Stimulated activated CD8-positive, alpha-beta memory T cell treated with anti-CD3 and anti-CD28 coated beads, Interleukin-15, amount 100 ng/mL, for 4 hours (primary cell): ENCODE results near the gene SYT6.

ENCODE experiments used
- DNase-seq, 2 donors: peaks; one replicate each; pipeline ENCODE4 v3.0.0-alpha.2; 2020; ENCODE audit warnings: low read depth in 2 of 2

Gene SYT6

DNA sequence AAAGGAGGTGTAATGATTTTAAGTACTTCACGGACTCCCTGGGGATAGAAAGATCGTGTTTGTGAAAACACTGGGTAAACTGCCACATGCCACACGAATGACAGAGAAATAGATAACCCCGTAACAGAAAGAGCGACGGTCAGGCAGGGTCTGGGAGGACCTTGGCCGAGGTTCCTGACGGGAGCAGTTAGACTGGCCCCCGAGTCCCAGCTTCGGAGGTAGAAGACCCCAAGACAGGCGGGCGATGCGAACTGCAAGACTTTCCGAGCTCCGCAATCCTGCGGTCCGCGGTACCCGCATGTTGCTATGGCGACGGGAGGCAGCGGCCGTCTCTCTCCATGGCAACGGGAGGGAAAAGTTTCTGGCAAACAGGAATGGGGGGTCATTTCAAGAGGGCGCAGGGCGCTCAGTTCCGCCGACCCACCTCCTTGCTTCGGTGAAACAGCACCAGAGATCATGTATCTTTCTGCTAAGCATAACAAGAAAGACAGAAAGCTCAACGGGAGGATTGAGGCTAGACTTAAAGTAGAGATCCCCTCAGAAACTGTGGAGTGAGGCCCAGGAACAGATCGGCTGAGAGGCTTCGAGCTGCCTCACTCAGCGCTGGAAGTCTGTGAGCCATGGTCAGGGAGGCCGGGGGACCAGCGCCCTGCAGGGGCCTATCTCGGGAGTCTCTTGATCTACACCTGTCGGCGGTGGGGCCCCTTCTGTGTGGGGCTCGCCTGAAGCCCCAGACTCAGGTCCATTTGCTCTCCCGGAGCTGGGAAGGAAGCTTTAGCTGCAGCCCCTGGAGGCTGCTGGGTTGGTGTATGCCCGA is 685 bp upstream of the SYT6 start:
- no peak for DNase-seq

DNA sequence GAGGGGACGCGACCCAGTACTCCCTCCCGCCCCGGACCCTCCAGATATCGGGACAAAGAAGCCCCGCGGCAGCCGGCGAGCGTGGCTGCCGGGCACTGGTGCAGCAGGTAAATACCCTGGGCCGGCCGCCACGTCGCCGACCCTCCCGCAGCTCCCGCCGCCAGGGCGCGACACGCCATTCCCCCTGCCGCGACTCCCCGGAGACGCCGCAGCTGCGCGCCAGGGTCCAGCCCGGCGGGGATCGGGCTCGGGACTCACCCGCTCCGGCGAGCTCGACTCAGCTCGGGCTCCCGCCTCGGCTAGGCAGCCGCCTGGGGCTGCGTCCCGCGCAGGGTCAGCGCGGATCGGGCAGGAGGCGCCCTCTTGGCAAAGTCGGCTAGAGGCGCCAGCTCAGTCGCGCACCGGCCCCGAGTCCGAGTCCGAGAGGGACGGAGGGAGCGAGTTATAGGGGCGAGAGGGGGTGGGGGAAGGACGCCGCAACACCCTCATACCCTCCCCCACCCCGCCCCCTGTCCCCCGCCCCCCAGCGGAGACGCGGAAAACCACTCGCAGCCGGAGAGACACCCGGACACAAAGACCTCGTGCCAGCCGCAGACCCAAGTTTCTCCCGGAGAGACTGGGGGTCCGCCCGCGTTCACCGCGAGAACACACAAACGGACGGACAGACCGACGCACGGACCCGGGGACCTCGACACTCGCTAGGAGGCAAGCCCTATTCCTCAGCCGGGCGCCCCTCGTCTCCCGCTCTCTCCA is 985 bp downstream of the SYT6 start:
- no peak for DNase-seq

DNA sequence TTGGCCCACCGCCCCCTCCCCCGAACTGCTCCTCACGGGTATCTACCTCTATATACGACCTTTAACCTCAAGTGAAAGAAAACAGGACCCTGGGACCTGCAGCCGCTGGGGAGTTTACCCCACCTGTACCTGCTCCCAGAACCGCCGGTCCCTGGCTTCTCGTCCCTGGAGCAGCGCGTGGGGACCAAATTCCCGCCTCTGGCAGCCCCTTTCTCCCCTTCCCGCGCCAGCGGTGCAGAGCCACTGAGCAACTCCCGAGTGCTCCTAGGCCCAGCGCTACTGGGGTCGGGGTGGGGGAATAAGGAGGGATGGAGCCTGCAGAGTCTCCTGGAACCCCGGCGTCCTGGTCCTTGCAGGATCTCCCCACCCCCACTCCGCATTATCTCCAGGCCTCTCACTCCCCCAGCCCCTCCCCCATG is 1.6 kb downstream of the SYT6 start:
- no peak for DNase-seq

DNA sequence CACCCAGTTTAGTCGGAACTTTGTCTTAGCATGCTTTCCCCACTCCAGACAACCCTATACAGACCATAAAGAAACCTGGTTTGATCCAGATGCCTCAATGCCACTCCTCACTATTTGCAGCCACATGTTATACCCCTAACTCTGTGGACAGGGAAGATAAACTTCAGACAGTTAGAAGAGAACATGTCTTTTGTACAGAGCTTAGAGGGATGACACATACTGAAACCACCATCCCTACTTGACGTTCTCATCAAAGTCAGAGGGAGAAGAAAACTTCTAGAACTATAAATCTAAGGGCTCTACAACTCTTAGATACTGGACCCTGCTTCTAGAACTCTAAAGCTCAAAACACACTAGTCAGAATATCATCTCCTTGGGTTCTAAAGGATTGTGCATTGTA is 3.7 kb downstream of the SYT6 start:
- DNase-seq, result no peak

DNA sequence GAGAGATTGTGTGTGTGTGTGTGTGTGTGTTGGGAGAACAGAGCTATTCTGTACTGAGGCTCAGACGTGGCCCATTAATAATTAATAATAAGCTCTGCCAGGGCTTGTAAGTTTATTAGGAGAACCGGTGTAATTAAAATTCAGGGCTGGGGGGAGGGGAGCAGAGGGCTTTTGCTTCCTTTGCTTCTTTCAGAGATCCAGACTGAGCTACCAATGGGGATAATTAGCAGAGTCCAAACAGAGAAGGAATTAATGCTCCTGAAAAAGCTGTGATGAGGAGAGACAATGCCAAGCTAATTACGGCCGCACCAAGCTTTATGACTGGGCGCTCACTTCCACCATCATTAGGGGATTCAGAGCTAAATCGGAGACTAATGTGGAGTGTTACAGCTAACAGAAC is 4.5 kb downstream of the SYT6 start:
- no peak for DNase-seq

DNA sequence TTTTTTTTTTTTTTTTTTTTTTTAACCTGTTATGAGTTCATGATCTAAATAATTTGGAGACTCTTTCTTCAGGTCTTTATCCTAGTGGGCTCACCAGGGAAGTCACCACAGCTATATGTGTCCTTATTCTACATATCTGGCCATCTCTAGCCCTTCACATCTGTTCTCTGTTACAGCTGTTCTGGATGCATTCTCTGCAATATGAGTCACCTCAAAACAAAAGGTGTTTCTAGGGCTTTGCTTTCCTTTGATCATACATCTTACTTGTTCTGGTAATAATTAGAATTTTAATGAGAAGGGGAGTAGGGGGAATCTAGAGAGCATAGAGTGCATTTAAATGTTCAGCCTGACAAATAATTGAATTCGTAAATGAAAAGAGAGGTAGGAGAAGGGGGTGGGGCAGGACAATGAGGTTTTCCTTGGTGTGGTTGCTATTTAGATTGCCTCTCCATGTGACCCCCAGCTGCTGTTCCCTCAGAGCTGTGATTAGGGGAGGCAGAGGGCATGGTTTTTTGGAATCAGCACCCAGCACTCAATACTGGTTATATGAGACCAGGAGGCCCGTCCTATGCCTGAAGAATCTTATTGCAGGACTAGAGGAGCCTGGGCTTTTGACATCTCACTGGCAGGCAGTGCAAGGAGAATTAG is 8.0 kb downstream of the SYT6 start:
- DNase-seq, result no peak

DNA sequence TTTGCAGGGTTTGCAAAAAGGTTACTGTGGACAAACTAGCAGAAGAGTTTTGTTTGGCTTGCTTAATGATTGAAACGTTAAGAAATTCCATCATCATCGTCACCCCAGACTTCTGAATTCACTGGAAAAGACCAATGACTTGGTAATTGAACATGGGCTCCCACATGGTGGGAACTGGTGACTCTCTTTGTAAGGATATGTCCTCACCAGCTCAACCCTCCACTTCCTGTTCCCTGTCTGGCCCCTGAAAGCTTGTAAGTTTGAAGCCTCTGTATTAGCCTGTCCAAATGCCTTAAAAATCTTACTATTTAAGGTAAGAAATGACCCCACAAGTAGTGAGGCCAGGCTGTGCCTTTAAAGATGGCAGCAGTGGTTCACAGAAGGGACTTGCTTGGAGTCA is 9.7 kb downstream of the SYT6 start:
- no peak for DNase-seq

DNA sequence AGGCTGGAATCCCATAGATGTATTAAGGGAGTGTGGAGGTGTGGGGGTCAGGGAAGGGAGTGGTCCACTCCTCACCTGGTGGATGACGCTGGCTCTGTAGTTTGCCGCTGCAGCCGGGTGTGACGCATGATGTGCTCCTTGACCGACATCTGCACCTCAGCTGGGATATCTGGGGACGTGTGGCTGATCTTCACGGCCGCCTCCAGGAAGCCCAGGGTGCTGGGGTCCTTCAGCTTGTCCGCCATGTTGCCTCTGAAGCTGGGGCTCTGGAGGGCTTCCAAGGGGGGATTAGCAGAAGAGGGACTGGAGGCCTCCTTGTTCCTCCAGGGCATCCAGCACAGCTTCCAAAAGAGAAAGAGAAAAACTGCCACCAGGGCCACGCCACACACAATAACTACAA is 14.1 kb downstream of the SYT6 start:
- DNase-seq, result no peak

DNA sequence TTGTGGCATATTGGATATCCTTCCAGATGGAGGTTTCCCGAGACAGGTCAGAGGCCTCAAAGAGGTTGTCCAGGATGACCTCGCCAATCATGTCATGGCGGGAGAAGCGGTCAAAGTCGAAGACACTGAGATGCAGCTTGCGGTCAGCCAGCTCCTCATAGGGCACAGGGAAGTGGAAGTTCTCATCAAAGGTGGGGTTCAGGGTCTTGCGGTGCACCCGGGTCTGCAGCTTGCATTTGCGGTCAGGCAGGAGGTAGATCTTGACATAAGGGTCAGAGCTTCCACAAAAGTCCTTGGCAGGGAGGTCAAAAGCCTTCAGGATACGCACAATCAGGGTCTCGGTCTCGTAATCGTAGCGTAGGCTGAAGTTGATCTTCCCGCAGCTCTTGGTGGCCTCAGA is 16.2 kb downstream of the SYT6 start:
- DNase-seq, result no peak

DNA sequence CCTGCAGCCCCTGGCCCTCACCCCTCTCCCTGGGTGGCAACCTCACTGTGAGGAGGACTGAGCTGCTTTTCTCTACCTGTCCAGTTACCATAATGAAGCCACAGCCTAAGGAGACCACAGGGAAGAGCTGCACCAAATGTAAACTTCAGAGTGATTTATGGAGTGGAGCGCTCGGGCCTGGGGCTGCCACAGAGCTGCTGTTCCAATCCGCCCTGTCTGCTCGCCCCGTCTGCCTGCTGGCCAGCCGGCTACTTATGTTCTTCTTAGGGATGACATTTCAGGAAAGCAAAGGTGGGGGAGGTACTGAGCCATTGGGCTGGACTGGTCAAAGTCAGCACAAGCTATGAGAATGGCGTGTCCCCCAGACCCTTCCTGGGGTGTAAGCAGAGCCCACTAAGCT is 17.9 kb downstream of the SYT6 start:
- DNase-seq, result no peak

DNA sequence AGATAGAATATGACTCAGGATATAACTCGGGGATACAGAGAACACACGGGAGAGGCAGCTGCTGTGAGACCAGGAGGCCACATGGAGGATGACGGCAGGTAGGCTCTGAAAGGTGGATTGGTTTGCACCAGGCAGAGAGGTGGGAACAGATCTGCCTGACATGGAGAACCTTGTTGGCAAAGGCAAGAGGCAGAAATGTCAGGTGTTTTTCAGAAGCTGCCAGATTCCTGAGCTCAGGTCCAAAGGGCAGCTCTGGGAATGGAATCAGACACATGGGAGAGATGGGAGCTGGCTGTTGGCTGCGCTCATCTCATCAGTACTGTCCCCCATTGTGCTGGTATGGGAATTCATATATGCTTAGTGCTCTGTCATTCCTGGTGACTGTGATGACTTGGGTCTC is 19.2 kb downstream of the SYT6 start:
- DNase-seq, result no peak

DNA sequence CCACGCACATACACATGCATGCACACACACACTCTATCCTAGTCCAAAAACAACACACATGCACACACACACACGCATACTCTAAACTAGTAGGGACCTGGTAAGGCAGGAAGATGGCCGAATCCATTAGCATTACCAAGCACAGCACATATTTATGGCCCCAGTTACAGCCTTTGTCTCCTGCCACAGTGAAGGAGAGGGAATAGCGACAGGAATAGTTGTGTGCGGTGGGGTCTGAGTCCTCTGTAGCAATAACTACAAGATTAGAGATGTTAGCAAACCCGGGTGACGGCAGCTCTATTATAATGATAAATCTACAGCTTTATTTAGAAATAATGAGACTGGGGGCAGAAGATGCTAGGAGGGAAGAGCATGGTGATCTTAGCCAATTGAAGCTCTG is 20.5 kb downstream of the SYT6 start:
- no peak for DNase-seq

DNA sequence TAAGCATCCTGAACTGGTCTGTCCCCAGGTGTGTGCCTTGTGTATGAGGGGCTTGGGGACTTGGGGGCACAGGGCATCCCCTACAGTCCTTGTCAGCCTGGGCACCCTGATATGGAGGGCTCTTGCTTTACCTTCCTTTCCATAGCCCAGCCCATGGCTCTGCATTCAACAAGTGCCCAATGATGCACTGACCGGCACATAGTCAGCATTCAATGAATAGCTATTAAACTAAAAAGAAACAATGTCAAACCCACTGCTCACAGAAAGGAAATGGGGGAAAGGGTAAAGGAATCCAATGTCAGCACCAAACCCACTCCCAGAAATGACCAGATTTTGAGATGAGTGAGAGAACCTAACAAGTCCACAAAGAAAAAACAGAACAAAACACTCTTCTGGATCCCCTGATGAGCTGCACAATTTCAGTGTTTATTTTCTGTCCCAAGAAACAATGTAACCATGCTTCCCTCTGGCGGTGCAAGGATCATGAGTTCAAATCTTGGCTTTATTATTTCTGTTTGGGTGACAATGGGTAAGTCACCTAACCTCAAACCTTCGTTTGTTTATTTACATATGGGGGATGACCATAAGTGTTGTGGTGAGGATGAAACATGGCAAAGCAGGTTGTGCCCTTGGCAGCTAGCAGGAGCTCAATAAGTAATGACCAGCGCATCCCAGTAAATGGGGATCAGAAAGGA is 22.0 kb downstream of the SYT6 start:
- DNase-seq, result no peak

DNA sequence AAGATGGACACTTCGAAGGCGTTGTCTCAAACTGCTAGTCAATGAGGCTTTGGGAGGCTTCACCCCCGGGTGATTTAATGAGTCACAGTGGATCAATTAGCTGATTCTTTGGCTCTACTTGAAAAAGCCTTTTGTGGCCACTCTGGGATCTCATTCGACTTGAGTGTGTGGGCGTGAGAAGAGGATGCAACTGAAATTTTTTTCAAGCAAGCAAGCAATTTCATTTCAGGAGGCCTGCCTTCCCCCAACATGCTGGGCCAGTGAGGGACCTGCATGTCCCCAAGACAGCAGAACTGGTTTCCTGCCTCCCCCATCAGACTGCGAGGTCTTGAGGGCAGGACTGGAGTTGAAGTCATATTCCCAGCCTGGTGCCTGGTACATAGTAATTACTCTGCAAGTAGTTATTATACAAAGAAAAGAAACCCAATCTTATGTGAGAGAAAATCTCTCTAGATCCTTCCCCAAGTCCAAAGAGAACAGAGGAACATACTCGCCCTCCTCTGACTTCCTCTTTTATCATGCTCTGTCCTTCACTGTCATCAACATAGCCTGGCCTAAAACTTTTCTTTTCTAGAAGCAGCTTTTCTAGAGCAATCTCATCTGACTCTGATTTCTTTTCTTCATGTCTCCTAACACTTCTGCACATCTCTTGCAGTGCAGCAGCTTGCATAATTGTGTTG is 22.7 kb downstream of the SYT6 start:
- no peak for DNase-seq

DNA sequence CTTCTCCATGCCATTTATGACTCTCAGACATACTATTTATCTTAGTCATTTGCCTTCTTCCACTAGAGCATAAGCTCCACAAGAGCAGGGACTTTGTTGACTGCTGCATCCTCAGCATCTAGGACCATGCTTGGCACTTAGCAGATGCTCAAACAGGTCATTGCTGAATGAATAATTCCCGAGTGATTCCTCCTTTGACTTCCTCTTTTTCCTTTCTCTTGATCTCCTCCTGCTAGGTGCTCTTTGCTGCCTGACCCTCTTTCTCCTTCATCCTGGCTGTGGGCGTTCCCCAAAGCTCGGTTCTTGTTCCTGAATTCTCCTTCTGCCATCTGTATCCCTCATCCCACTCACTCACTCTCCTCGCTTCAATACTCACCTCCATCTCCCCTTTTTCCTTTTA is 23.5 kb downstream of the SYT6 start:
- DNase-seq, result no peak

DNA sequence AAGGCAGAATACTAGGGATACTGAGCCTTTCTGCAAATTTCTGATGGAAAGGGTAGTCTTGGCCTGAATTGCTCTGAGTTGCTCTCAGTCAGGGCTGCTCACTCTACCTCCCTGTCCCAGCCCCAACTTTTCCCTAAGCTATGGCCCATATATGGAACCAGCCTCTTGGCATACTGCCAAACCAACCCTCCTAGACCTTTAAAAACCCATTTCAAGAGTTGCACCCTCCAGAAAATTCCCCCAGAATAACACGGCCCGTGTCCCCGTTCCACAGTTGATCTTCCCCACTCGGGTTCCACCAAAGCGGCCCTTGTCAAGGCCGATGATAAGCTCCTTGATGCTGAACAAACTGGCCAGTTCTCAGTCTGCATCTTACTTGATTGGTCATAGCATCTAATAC is 25.4 kb downstream of the SYT6 start:
- DNase-seq, result no peak

DNA sequence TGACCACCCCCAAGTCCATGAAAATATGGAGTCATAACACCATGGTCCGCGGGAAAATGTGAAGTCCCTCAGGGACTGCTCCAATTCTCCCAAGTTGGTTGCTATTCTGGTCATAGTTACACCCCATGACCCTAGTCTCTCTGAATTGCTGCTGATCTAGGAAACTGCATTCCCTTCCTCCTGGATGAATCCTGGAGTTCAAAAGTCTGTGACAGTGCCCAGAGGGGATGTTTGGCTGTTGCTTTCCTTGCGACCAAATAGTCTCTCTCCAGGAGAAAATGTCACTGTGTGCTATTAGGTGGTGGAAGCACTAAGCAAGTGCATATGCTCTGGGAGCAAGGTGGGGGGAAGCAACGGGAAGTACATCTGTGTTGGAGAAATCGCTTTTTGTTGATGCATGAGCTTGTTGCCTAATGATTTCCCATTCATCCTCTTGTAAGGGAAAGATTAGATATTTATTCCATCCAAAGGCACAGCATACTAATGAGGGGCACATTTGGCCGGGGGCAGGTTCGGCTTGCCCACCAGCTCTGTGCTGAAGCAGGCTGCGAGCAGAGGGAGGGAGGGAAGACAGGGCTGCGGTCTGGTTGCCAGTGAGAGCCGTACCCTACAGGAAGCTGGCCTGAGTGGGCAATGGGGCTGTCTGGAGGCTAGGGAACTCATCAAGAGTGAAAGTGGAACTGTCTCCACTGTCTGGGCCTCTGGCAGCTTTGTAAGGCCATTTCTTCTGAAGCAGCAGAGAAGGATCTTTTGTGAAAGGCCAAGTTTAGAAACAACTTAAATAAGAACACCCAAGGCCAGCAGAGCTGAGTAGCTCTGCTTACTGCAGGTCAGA is 27.2 kb downstream of the SYT6 start:
- no peak for DNase-seq

DNA sequence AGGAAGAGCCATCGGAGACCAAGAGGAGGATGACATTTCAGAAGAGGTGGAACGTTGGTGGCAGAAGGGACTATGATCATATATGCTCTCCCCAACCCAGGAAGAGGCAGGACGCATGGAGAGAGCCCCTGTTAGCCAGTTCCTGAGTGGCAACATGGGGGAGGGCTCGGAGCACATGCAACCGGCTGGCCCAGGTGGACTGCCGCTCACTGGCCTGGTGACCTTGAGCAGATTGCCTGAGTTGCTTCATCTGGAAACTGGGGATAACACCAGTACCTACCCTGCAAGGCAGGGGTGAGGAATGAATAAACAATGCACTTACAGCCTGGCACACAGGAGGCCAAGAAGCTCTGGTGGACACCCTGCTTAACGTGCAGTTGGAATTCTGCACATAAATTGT is 29.0 kb downstream of the SYT6 start:
- DNase-seq, result no peak

DNA sequence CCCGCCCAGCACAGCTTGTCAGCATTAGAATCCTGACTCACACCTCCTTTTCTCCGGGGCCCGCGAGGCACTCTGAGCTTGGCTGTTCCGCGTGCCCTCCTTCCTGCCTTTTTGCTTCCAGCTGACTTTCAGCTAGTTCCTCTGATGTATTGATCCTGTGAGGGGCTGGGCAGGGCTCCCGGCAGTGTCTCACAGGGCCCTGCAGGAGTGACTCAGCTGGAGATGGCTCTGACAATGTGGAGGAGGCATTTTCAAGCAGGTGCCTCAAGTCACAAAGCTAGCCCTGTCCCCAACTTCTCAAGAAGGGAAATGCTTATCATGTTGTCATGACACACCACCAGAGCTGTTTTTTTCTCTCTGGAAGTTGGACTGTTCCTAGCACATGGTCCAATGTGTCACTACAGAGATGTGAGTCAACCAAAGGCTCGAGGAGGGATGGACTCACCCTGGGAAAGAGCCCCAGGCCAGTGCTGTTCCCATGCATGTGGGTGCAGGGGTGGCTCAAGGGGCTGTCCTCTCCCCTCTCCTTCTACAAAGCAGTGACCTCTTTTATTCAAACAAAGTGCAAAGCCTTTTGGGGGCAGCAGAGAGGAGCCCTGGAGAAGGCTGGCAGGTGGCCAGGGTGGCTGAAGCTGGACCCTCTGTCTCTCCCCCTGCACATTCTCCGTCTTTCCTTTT is 30.6 kb downstream of the SYT6 start:
- no peak for DNase-seq

DNA sequence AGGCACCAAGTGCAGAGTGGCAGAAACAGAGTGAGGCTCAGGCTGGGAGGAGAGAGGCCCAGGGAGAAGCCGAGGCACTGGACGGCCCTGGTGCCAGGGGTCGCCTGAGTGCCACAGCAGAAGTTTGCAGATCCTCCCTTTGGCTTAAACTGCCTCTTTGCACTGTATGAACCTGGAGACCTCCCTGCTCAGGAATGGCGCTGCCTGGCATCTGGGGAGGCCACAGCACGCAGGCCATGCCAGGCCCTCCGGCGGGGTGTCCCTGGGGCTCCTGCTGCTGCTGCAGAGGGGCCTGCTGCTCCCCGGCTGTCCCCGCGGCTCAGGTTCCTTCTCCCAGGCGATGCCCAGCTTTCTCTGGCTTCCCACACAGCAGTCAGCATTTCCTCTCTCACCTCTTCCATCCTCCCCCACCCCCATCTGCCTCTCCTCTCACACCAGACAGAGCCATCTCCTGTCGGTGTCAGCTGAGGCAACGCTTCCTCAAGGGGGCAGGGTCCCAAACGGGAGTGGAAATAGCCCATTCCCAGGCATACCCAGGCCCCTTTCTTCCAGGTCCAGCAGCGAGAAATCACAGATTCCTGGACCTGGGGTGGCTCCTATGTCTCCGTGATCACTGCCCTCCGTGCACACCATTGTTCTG is 35.2 kb downstream of the SYT6 start:
- no peak for DNase-seq
